Subcutaneous adipose tissue (tissue), 4 donors: ENCODE data around the gene CRKL. TPM values are rescaled to one million over a fixed set of nuclear protein-coding genes. Genes with fewer than 3 reads are reported as not detected.

Source experiments
- total RNA-seq, 4 donors: library from RNA; depleted of rRNA; stranded (reverse); fragments of >200 nt; gene quantifications; one replicate each; pipeline ENCODE4 v1.1.0, GENCODE V29; 2016
- TF ChIP-seq, protein P1 (sequence below): fragments of 450-650 bp; IDR thresholded peaks from one replicate; pipeline ENCODE4 v1.5.1; 2016; ENCODE audit warnings: low read depth, mild to moderate bottlenecking, control low read depth, antibody characterized with exemption, moderate library complexity

The CRKL gene
- total RNA-seq, 4 donors from 2014 or later: 32.1 to 39.8 (median 35.9) TPM

- TF ChIP-seq, protein P1, sequence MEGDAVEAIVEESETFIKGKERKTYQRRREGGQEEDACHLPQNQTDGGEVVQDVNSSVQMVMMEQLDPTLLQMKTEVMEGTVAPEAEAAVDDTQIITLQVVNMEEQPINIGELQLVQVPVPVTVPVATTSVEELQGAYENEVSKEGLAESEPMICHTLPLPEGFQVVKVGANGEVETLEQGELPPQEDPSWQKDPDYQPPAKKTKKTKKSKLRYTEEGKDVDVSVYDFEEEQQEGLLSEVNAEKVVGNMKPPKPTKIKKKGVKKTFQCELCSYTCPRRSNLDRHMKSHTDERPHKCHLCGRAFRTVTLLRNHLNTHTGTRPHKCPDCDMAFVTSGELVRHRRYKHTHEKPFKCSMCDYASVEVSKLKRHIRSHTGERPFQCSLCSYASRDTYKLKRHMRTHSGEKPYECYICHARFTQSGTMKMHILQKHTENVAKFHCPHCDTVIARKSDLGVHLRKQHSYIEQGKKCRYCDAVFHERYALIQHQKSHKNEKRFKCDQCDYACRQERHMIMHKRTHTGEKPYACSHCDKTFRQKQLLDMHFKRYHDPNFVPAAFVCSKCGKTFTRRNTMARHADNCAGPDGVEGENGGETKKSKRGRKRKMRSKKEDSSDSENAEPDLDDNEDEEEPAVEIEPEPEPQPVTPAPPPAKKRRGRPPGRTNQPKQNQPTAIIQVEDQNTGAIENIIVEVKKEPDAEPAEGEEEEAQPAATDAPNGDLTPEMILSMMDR: no peak
Observed at GRCh38 chr22:20956258-20957101, 39.3 kb downstream of the CRKL start.

DNA sequence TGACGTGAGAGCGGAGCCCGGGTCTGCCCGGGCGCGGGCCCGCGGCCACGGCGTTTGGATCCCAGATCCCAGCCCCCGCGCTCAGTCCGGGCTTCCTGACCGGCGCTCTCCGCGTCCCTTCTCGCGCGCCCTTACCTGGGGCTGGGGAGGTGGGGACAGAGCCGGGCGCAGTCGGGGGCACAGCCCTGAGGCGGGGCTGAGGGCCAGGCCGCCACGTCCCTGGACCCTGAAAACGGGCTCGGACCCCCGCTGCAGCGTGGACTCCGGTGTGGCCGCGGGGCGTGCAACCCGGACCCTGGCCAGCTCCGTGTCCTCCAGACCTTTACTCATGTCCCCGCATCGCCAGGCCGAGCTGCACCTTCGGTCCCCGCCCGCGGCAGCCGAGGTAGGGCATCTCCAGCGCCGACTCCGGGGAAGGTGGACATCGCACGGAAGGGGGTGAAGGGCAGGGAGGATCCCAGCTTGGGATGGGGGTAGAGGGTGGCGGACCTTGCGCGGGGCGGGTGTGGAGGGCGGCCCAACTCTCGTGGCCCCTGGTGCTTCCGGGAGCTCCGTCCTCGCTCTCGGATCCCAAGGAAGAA, 40.0 kb downstream of the CRKL start:
- TF ChIP-seq, protein P1: no peak

GRCh38 chr22:20957683-20958431, 40.6 kb downstream of the CRKL start:
- TF ChIP-seq, protein P1: no peak

DNA sequence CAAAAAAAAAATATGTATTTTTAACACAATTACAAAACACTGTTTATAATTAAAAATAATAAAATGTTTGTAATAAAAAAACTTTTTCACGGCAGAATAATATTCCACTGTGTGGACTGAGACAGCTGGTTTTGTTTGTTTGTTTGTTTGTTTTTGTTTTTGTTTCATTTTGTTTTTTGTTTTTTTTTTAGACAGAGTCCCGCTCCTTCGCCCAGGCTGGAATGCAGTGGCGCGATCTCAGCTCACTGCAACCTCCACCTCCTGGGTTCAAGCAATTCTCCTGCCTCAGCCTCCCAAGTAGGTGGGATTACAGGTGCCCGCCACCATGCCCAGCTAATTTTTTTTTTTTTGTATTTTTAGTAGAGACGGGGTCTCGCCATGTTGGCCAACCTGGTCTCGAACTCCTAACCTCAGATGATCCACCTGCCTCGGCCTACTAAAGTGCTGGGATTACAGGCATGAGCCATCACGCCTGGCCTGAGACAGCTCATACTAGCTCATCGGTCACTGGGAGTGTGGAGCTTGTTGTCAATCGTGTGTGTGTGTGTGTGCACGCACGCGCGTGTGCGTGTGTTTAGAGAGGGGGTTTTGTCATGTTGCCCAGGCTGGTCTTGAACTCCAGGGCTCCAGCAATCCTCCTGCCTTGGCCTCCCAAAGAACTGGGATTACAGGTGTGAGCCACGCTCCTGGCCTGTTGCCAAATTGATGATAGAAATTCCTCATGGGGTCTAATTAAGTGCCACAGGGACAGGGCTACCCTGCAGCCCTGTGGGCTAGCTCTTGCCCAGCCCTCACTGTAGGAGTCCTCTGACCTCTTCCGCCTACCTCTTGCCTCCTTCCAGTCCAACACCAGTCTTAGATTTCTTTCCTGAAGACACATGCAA, 42.6 kb downstream of the CRKL start:
- TF ChIP-seq, protein P1: no peak

- TF ChIP-seq, protein P1: no peak
Observed at GRCh38 chr22:20960609-20961008, 43.4 kb downstream of the CRKL start.

- TF ChIP-seq, protein P1: no peak
Observed at GRCh38 chr22:20962491-20962945, 45.3 kb downstream of the CRKL start.
